ENCODE data around the gene PLCB4.

Gene PLCB4

DNA sequence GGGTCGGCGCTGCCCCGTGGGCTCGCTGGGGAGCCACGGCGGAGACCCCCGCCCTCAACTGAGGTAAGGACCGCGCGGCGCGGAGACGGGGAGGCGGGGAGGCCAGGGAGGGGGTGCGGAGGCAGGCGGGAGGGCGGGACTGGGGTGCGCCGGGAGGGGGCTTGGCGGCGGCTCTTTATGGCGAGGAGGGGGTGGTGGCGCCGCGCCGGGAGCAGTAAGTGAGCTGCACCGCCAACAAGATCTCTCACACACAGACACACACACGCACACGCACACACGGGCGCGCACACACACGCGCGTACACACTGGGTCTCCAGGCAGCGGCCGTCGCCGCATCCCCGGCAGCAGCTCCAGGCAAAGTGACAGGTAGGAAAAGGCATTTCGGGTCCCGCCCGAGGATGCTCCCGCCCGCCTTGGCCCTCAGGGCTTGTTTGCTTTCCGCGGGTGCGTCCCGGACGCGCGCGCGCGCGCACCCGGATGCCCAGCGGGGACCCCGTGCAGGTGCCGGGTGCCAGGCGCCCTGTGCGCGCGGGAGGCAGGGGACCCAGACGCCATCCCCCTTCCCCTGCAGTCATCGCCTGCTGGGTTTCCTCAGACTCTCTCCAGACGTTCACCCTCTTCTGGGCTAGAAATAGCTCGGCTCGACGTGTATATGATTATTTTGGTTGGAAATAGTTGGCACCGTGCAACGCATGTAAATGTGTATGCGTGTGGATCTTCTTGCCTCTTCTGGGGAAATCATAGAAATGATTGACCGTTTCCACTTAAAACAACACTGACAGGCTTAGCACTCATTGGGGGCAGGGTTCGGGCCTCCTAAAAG is at the start of gene PLCB4:
TSS of gene PLCB4 (plus strand) at position 247 of the 823 bp plus-strand sequence. CDS start 238,728 bp downstream, outside the sequence.
- Histone ChIP-seq H3K9ac (peak within 1 kb of the TSS; percentile 44 to 72 (median 56); a peak in 20 of 22 replicates), H3K36me3 (no peaks in the 10 kb centered on the region), H3K27me3 (peaks cover 44 to 65% (median 52%) of the 10 kb centered on the region in 11 experiments), H3K4me2 (peak within 1 kb of the TSS; percentile 87 to 99 (median 98)), H3K4me3 (peak within 1 kb of the TSS; percentile 66 to 78 (median 72)), H3K4me1 (peaks cover 0 to 15% (median 9%) of the 10 kb centered on the region in 10 experiments; a peak in 11 of 20 replicates), H3K27ac (no peak within 1 kb of the TSS), H3K9me3 (replicated peaks in 1 of 11) (peaks cover 0 to under 1% (median 0%) of the 10 kb centered on the region in 11 experiments; a peak in 1 of 22 replicates), H4K20me1 (no peaks in the 10 kb centered on the region; a peak in 1 of 22 replicates)
- TF ChIP-seq Cebpa-rat (IDR thresholded peaks at IDR 0.05), result no peak

DNA sequence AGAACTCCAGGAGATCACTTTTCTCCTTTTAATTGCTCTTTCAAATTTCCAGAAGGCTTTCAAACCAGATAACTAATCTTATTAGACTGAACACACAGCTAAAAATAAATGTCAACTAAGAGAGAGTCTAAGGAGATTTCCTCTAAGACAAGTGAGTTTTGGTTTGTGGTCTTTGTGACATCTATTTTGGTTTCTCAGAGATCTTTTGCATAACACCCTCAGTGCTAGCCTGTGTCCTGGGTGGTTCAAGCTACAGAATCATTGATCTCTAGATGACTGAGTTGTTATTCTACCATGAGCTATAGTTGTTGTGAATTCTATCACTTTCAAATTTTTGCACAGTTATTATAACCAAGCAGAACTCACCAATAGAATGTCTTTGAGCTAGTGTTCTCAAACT is 49.1 kb upstream of the PLCB4 start:
- peak overlapping the region in 9 of 11 experiments; percentile 17 to 72 (median 56); a peak in 16 of 22 replicates for H3K4me2 ChIP-seq
- H3K9ac ChIP-seq, result no peak overlapping the region
- TF ChIP-seq Cebpa-rat (IDR thresholded peaks at IDR 0.05), result no peak
- H3K4me3 ChIP-seq, result no peak overlapping the region
- peaks cover 0 to 30% (median 22%) of the 10 kb centered on the region in 10 experiments; a peak in 14 of 20 replicates for H3K4me1 ChIP-seq
- H3K27ac ChIP-seq, result no peak overlapping the region
- H3K9me3 ChIP-seq (replicated peaks in 1 of 11), result no peaks in the 10 kb centered on the region
- H4K20me1 ChIP-seq, result no peaks in the 10 kb centered on the region
- H3K27me3 ChIP-seq, result no peaks in the 10 kb centered on the region
- H3K36me3 ChIP-seq, result no peaks in the 10 kb centered on the region

DNA sequence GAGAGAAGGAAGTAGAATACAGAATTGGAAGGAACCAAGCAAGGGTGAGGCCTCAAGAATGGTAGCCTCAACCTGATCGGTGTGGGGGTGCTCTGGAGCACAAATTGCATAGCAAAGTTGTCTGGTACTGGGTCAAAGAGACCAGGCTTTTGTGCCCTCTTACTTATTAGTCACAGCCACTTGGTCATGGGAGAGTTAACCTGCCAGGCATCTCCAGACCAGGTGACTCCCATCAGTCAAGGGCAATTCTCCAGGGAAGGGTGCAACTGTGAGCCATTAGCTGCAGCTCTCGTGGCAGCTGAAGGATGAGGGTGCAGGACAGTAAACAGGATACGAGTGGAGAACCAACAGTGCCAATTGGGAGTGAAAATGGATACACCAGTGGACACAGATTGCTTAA is 47.7 kb upstream of the PLCB4 start:
- no peak for TF ChIP-seq Cebpa-rat (IDR thresholded peaks at IDR 0.05)
- no peaks in the 10 kb centered on the region for H3K27me3 ChIP-seq
- peaks cover 0 to 30% (median 22%) of the 10 kb centered on the region in 10 experiments; a peak in 14 of 20 replicates for H3K4me1 ChIP-seq
- no peak overlapping the region for H3K9ac ChIP-seq
- H3K4me3 ChIP-seq, result no peak overlapping the region
- no peaks in the 10 kb centered on the region for H4K20me1 ChIP-seq
- H3K27ac ChIP-seq, result no peak overlapping the region
- no peaks in the 10 kb centered on the region for H3K36me3 ChIP-seq
- H3K4me2 ChIP-seq, result peak overlapping the region in 7 of 11 experiments; percentile 19 to 72 (median 58); a peak in 12 of 22 replicates
- no peaks in the 10 kb centered on the region for H3K9me3 ChIP-seq (replicated peaks in 1 of 11)

GRCh38 chr20:9021699-9022098 is 47.2 kb upstream of the PLCB4 start:
- no peak for TF ChIP-seq Cebpa-rat (IDR thresholded peaks at IDR 0.05)
- Histone ChIP-seq H3K4me2 (peak overlapping the region in 7 of 11 experiments; percentile 2 to 72 (median 58); a peak in 9 of 22 replicates), H3K4me3 (no peak overlapping the region), H4K20me1 (no peaks in the 10 kb centered on the region), H3K27ac (no peak overlapping the region), H3K27me3 (no peaks in the 10 kb centered on the region), H3K4me1 (peaks cover 0 to 30% (median 22%) of the 10 kb centered on the region in 10 experiments; a peak in 14 of 20 replicates), H3K36me3 (no peaks in the 10 kb centered on the region), H3K9ac (no peak overlapping the region), H3K9me3 (replicated peaks in 1 of 11) (no peaks in the 10 kb centered on the region)

- H3K4me2 ChIP-seq, result no peak overlapping the region; a peak in 1 of 22 replicates
- no peaks in the 10 kb centered on the region for H4K20me1 ChIP-seq
- no peak overlapping the region for H3K4me3 ChIP-seq
- H3K9ac ChIP-seq, result no peak overlapping the region
- no peaks in the 10 kb centered on the region for H3K27me3 ChIP-seq
- no peak overlapping the region for H3K27ac ChIP-seq
- no peaks in the 10 kb centered on the region for H3K36me3 ChIP-seq
- TF ChIP-seq Cebpa-rat (IDR thresholded peaks at IDR 0.05), result no peak
- H3K9me3 ChIP-seq (replicated peaks in 1 of 11), result no peaks in the 10 kb centered on the region
- peaks cover 0 to 30% (median 22%) of the 10 kb centered on the region in 10 experiments; a peak in 14 of 20 replicates for H3K4me1 ChIP-seq
These were observed 46.5 kb upstream of the PLCB4 start for GRCh38 chr20:9022376-9022775.

GRCh38 chr20:9024606-9025005 is 44.3 kb upstream of the PLCB4 start:
- no peak overlapping the region for H3K4me3 ChIP-seq
- no peak overlapping the region for H3K27ac ChIP-seq
- H3K9me3 ChIP-seq (replicated peaks in 1 of 11), result no peaks in the 10 kb centered on the region
- no peak overlapping the region for H3K4me2 ChIP-seq
- H3K9ac ChIP-seq, result no peak overlapping the region
- peaks cover 0 to 23% (median 17%) of the 10 kb centered on the region in 10 experiments; a peak in 14 of 20 replicates for H3K4me1 ChIP-seq
- no peaks in the 10 kb centered on the region for H3K27me3 ChIP-seq
- no peaks in the 10 kb centered on the region for H3K36me3 ChIP-seq
- no peak for TF ChIP-seq Cebpa-rat (IDR thresholded peaks at IDR 0.05)
- no peaks in the 10 kb centered on the region for H4K20me1 ChIP-seq

- H3K9me3 ChIP-seq (replicated peaks in 1 of 11), result no peaks in the 10 kb centered on the region
- no peak overlapping the region for H3K9ac ChIP-seq
- H3K4me1 ChIP-seq, result peaks cover 0 to 19% (median 13%) of the 10 kb centered on the region in 10 experiments; a peak in 12 of 20 replicates
- no peak overlapping the region for H3K4me2 ChIP-seq
- no peak for TF ChIP-seq Cebpa-rat (IDR thresholded peaks at IDR 0.05)
- H3K27me3 ChIP-seq, result no peaks in the 10 kb centered on the region
- no peak overlapping the region for H3K27ac ChIP-seq
- no peak overlapping the region for H3K4me3 ChIP-seq
- no peaks in the 10 kb centered on the region for H3K36me3 ChIP-seq
- H4K20me1 ChIP-seq, result no peaks in the 10 kb centered on the region
These were observed 43.9 kb upstream of the PLCB4 start for GRCh38 chr20:9025011-9025410.

GRCh38 chr20:9025643-9026042 is 43.2 kb upstream of the PLCB4 start:
- Histone ChIP-seq H4K20me1 (no peaks in the 10 kb centered on the region), H3K27ac (no peak overlapping the region), H3K9me3 (replicated peaks in 1 of 11) (no peaks in the 10 kb centered on the region), H3K9ac (no peak overlapping the region), H3K36me3 (no peaks in the 10 kb centered on the region), H3K4me1 (peaks cover 0 to 12% (median 8%) of the 10 kb centered on the region in 10 experiments; a peak in 10 of 20 replicates), H3K4me3 (no peak overlapping the region), H3K27me3 (no peaks in the 10 kb centered on the region), H3K4me2 (no peak overlapping the region)
- no peak for TF ChIP-seq Cebpa-rat (IDR thresholded peaks at IDR 0.05)

DNA sequence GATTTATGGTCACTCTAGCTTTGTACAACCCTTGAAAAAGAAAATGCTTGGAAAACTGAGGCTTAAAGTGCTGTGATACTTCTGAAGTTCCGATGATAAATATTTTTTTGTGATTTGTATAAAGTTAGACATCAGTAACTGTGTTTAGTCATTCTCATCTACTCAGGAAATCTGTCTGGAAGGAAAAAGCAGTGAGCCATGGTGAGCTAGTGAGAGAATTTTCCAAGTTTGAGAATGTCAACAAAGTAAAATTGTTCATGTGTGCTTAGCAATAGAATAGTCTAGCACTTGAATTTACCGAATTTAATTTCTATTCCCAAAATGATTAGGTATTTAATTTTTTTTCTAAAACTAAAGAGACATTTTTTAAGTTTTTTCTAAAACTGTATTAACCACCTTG is 41.3 kb upstream of the PLCB4 start:
- no peak overlapping the region for H3K4me3 ChIP-seq
- no peaks in the 10 kb centered on the region for H4K20me1 ChIP-seq
- no peak overlapping the region for H3K9ac ChIP-seq
- TF ChIP-seq Cebpa-rat (IDR thresholded peaks at IDR 0.05), result no peak
- H3K4me1 ChIP-seq, result no peaks in the 10 kb centered on the region
- no peak overlapping the region for H3K27ac ChIP-seq
- no peaks in the 10 kb centered on the region for H3K9me3 ChIP-seq (replicated peaks in 1 of 11)
- no peaks in the 10 kb centered on the region for H3K36me3 ChIP-seq
- no peak overlapping the region for H3K4me2 ChIP-seq
- no peaks in the 10 kb centered on the region for H3K27me3 ChIP-seq

Measured in BLaER1 treated with 17β-estradiol and CSF1 and Interleukin-3, amounts not matched to agents 10 nM and 100 nM (cell line).